PC-9 (cell line): ENCODE measurements around the gene ECM2.

Experiments used
- EZH2 ChIP-seq: fragments of 200-600 bp; sonication (generic); IDR thresholded peaks from 2 replicates; pipeline ENCODE4 v1.8.0; 2017; ENCODE audit warnings: antibody characterized with exemption, low read depth
- TF ChIP-seq, protein P1 (sequence below): fragments of 200-600 bp; sonication (generic); conservative IDR thresholded peaks from 2 replicates; pipeline ENCODE4 v1.6.1; 2017; ENCODE audit warnings: mixed run types, antibody characterized with exemption, mild to moderate bottlenecking, moderate library complexity

DNA sequence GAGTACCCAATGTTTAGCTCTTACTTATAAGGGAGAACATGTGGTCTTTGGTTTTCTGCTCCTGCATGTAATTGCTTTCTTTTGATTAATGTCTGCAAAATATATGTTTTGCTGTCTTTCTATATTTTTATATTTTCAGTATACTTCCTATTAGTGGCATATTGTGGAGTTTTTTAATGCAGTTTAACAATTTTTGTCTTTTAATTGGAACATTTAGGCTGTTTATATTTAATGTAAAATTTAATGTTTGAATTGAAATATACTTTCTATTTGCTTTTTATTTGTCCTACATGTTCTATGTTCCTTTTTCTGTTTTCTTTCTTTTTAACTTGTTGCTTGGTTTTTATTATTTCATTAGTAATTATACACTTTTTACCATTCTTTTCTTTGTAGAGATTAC, 4.9 kb downstream of the ECM2 start:
- TF ChIP-seq, protein P1, sequence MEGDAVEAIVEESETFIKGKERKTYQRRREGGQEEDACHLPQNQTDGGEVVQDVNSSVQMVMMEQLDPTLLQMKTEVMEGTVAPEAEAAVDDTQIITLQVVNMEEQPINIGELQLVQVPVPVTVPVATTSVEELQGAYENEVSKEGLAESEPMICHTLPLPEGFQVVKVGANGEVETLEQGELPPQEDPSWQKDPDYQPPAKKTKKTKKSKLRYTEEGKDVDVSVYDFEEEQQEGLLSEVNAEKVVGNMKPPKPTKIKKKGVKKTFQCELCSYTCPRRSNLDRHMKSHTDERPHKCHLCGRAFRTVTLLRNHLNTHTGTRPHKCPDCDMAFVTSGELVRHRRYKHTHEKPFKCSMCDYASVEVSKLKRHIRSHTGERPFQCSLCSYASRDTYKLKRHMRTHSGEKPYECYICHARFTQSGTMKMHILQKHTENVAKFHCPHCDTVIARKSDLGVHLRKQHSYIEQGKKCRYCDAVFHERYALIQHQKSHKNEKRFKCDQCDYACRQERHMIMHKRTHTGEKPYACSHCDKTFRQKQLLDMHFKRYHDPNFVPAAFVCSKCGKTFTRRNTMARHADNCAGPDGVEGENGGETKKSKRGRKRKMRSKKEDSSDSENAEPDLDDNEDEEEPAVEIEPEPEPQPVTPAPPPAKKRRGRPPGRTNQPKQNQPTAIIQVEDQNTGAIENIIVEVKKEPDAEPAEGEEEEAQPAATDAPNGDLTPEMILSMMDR: no peak
- TF ChIP-seq EZH2: no peak
